Measurements from ENCODE around the gene PCF11.

- TF ChIP-seq CTCF (IDR thresholded peaks at IDR 0.05), result no peak
- peak in 1 of 2 donors; percentile 44 for TF ChIP-seq POLR2A (IDR thresholded peaks at IDR 0.05)
Observed at GRCh38 chr11:83194281-83195142, 37.6 kb downstream of the PCF11 start.

Data from uterus (tissue), 2 donors.